ENCODE measurements around the gene SUN1. TPM values are rescaled to one million over a fixed set of nuclear protein-coding genes. Genes with fewer than 3 reads are reported as not detected.

Gene SUN1
- total and polyA plus RNA-seq, 2 of the 8 experiments (the other 6 are each of a cell fraction or from before 2014, with no cell fraction given): 108 to 158 TPM

DNA sequence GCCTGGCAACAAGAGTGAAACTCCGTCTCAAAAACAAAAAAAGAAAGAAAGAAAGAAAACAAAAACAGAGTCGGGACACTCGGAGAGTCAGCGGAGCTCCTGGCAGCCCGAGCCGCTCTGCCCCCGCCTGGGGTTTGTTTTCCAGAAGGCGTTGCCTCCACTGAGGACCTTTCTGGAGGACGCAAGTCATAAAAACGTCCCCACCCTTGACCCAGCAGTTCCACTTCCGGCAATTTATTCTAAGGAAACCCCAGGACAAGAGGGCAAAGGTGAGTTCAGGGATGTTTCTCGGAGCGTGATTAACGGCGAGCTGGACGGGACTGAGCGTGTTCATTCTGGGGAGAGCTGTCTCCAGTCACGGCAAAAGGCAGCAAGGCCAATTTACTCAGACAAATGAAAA lies 27.0 kb upstream of the SUN1 start:
- Histone ChIP-seq H3K27ac (ENCODE audit: low read depth, low read length) (no peak overlapping the region), H4K8ac (ENCODE audit: extremely low read depth, insufficient read depth, low read length) (no peak overlapping the region), H3K4me1 (replicated peaks in 1 of 4; ENCODE audit: control insufficient read depth in 3 of 4, insufficient read depth in 4 of 4, low read length in 3 of 4) (no peaks in the 10 kb centered on the region), H3K23ac (ENCODE audit: insufficient read length) (no peak overlapping the region), H2AFZ (ENCODE audit: low read length) (no peak overlapping the region), H2BK15ac (ENCODE audit: low read length) (no peak overlapping the region), H2BK20ac (ENCODE audit: low read length) (no peak overlapping the region), H3K36me3 (ENCODE audit: control insufficient read depth in 2 of 4, insufficient read depth in 4 of 4, low read length in 3 of 4) (no peaks in the 10 kb centered on the region), H3K23me2 (ENCODE audit: low read depth, low read length) (no peaks in the 10 kb centered on the region), H4K5ac (ENCODE audit: insufficient read length, low read depth, low read length) (no peak overlapping the region), H3K14ac (ENCODE audit: insufficient read length) (no peak overlapping the region), H2BK12ac (ENCODE audit: low read depth, low read length) (no peak overlapping the region), H4K91ac (replicated peaks; ENCODE audit: insufficient read length, low read length) (no peak overlapping the region), H3K4ac (replicated peaks; ENCODE audit: insufficient read length, low read depth, low read length) (no peak overlapping the region), H3K18ac (ENCODE audit: extremely low read depth, low read length) (no peak overlapping the region), H2BK5ac (ENCODE audit: low read depth, low read length) (no peak overlapping the region), H3K9ac (replicated peaks in 1 of 4; ENCODE audit: extremely low read depth in 1 of 4, low read depth in 3 of 4, low read length in 3 of 4) (no peak overlapping the region), H3K56ac (replicated peaks; ENCODE audit: insufficient read length, low read depth, low read length) (no peak overlapping the region), H3K27me3 (replicated peaks in 1 of 4; ENCODE audit: control insufficient read depth in 3 of 4, extremely low read depth in 1 of 4, insufficient read depth in 3 of 4, low read length in 3 of 4) (no peaks in the 10 kb centered on the region), H3K4me2 (ENCODE audit: insufficient read depth in 1 of 2, low read depth in 2 of 2, low read length in 2 of 2) (no peak overlapping the region), H4K20me1 (replicated peaks in 1 of 2; ENCODE audit: control insufficient read depth in 1 of 2, insufficient read depth in 2 of 2, low read length in 2 of 2) (no peaks in the 10 kb centered on the region), H3K79me1 (ENCODE audit: low read depth, low read length) (no peaks in the 10 kb centered on the region), H2BK120ac (replicated peaks; ENCODE audit: low read depth, low read length) (no peak overlapping the region), H3K79me2 (ENCODE audit: control insufficient read depth in 1 of 2, insufficient read depth in 2 of 2, low read length in 2 of 2) (no peaks in the 10 kb centered on the region), H2AK5ac (ENCODE audit: low read depth, low read length) (no peak overlapping the region), H3K4me3 (ENCODE audit: extremely low read depth in 1 of 4, insufficient read depth in 2 of 4, low read depth in 3 of 4, low read length in 4 of 4) (no peak overlapping the region), H3K9me3 (ENCODE audit: insufficient read depth in 2 of 2, low read depth in 1 of 2, low read length in 1 of 2) (peaks cover 0 to 3% of the 10 kb centered on the region in 2 experiments; a peak in 1 of 4 replicates)
- DNase-seq (ENCODE audit: low read depth in 1 of 2, low spot score in 2 of 2) (no peak), FAIRE-seq (no peak)
- TF ChIP-seq TAF7 (optimal IDR thresholded peaks at IDR 0.05; ENCODE audit: borderline replicate concordance, low read depth, low read length) (no peak), SIX5 (IDR thresholded peaks at IDR 0.05; ENCODE audit: low read depth, low read length) (no peak)
- TF ChIP-seq, protein P1, sequence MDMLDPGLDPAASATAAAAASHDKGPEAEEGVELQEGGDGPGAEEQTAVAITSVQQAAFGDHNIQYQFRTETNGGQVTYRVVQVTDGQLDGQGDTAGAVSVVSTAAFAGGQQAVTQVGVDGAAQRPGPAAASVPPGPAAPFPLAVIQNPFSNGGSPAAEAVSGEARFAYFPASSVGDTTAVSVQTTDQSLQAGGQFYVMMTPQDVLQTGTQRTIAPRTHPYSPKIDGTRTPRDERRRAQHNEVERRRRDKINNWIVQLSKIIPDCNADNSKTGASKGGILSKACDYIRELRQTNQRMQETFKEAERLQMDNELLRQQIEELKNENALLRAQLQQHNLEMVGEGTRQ (IDR thresholded peaks at IDR 0.05; ENCODE audit: low read length): no peak
- 93% methylated on average over 18 of the region's 18 CpGs; no CpG with 5 or more reads in 1 of the 2 experiments for WGBS, 2 experiments (ENCODE audit: extremely low coverage in 1 of 2, insufficient coverage in 1 of 2, insufficient read length in 1 of 2, insufficient replicate concordance in 2 of 2, low coverage in 1 of 2, low lambda C conversion rate in 2 of 2, missing lambda C conversion rate in 1 of 2)
- POLR2A ChIA-PET (ENCODE audit: partially characterized antibody): interaction anchor here (1.2 kb wide), 1 partner anchor 12 kb away, joined by 4 read pairs; no protein-coding TSS in a partner anchor
- CTCF ChIA-PET (ENCODE audit: partially characterized antibody): interaction anchor here (0.9 to 1.1 kb wide), 2 partner anchors 17 to 31 kb away, joined by 3 to 4 read pairs; no protein-coding TSS in a partner anchor
